ENCODE measurements around the gene NKX2-4.

- TF ChIP-seq CTCF (IDR thresholded peaks at IDR 0.05) (no peak), POLR2A (IDR thresholded peaks at IDR 0.05) (no peak)
Measured at GRCh38 chr20:21378259-21378658, 19.1 kb downstream of the NKX2-4 start.
